Endodermal cell (in vitro differentiated cells): Measurements from ENCODE around the gene PRKCZ. TPM values are rescaled to one million over a fixed set of nuclear protein-coding genes. Genes with fewer than 3 reads are reported as not detected.
A peak's percentile ranks its signal among the peaks of the same experiment; 100 is the strongest.

ENCODE experiments used
- DNase-seq: peaks from one replicate; pipeline ENCODE4 v3.0.0-alpha.2; 2017
- H3K27ac ChIP-seq: 2 replicates; pipeline ENCODE4 v1.5.1; 2013; ENCODE audit warnings: mild to moderate bottlenecking, low read depth, low read length, moderate library complexity
- H3K27me3 ChIP-seq: 2 replicates; pipeline ENCODE4 v1.6.1; 2013; ENCODE audit warnings: mild to moderate bottlenecking, low read length, moderate library complexity; ENCODE audit not compliant: insufficient read depth, control insufficient read depth, poor library complexity, severe bottlenecking
- H3K36me3 ChIP-seq: 2 replicates; pipeline ENCODE4 v1.7.0; 2013; ENCODE audit warnings: mild to moderate bottlenecking, low read length, moderate library complexity; ENCODE audit not compliant: control insufficient read depth, insufficient read depth
- H3K4me1 ChIP-seq: one replicate; pipeline ENCODE4 v1.7.0; 2013; ENCODE audit warnings: low read length; ENCODE audit not compliant: control insufficient read depth, insufficient read depth
- H3K4me3 ChIP-seq: 2 replicates; pipeline ENCODE4 v1.5.1; 2013; ENCODE audit warnings: mild to moderate bottlenecking, low read length, moderate library complexity
- H3K9ac ChIP-seq: 2 replicates; pipeline ENCODE4 v1.6.1; 2013; ENCODE audit warnings: mild to moderate bottlenecking, low read length, moderate library complexity; ENCODE audit not compliant: poor library complexity, severe bottlenecking; ENCODE audit errors: extremely low read depth
- H3K9me3 ChIP-seq: 2 replicates; pipeline ENCODE4 v1.6.1; 2013; ENCODE audit warnings: mild to moderate bottlenecking, low read length, moderate library complexity; ENCODE audit not compliant: control insufficient read depth
- H3K27ac Mint-ChIP-seq: 2 replicates; pipeline ENCODE4 v1.8.0; 2020; ENCODE audit warnings: mixed read lengths
- H3K27me3 Mint-ChIP-seq: 2 replicates; pipeline ENCODE4 v1.8.0; 2021; ENCODE audit warnings: mild to moderate bottlenecking, mixed read lengths; ENCODE audit not compliant: insufficient read depth
- H3K36me3 Mint-ChIP-seq: 2 replicates; pipeline ENCODE4 v1.8.0; 2020; ENCODE audit warnings: low read depth, mixed read lengths
- H3K4me1 Mint-ChIP-seq: 2 replicates; pipeline ENCODE4 v1.8.0; 2020; ENCODE audit warnings: mixed read lengths
- H3K4me3 Mint-ChIP-seq: 2 replicates; pipeline ENCODE4 v1.8.0; 2020; ENCODE audit warnings: mild to moderate bottlenecking, moderate library complexity, mixed read lengths
- H3K9me3 Mint-ChIP-seq: 2 replicates; pipeline ENCODE4 v1.8.0; 2020; ENCODE audit warnings: mild to moderate bottlenecking, mixed read lengths
- CTCF ChIP-seq: fragments of 200-600 bp; sonication (generic); conservative IDR thresholded peaks from 2 replicates; pipeline ENCODE4 v1.5.0; 2021; ENCODE audit warnings: antibody characterized with exemption, mild to moderate bottlenecking
- WGBS, 2 experiments: methylation state at CpG; one replicate each; pipeline versions ENCODE4 v1.1.5 to v1.1.7; 2013; ENCODE audit warnings: missing lambda C conversion rate in 2 of 2, mixed read lengths in 1 of 2; ENCODE audit not compliant: insufficient coverage in 1 of 2, insufficient read length in 1 of 2; 5-methylcytosine and 5-hydroxymethylcytosine counted together
- total RNA-seq, 2 donors: library from RNA; stranded (reverse); fragmentation: NEBNext Ultra II Directional in 1 of 2; extraction: Animal tissue kit (Norgen Biotek cat#: 25700) in 1 of 2; gene quantifications; 2 replicates in 1 of 2; 3 replicates in 1 of 2; pipeline ENCODE4 v1.2.1, GENCODE V29; 2021

Gene PRKCZ
- total RNA-seq, 2 donors from 2014 or later, result 49.9 to 68.5 TPM

- Mint-ChIP-seq H3K9me3 (no peaks in the 10 kb centered on the region), H3K27me3 (no peaks in the 10 kb centered on the region), H3K4me3 (peak overlapping the region; percentile 48), H3K27ac (peak overlapping the region; percentile 91), H3K36me3 (peaks cover 15% of the 10 kb centered on the region), H3K4me1 (peaks cover 8% of the 10 kb centered on the region)
- WGBS, 2 experiments, result 8 to 19% methylated on average over 25 to 63 of the region's 63 CpGs
- no peaks in the 10 kb centered on the region for H3K27me3 ChIP-seq
- H3K9me3 ChIP-seq, result no peaks in the 10 kb centered on the region
- peak; percentile 100 for DNase-seq
- peak overlapping the region; percentile 69 for H3K4me3 ChIP-seq
- peak overlapping the region; percentile 83 for H3K27ac ChIP-seq
- TF ChIP-seq CTCF, result no peak
- peak overlapping the region; percentile 20 for H3K9ac ChIP-seq
- H3K4me1 ChIP-seq, result no peaks in the 10 kb centered on the region
- peaks cover 8% of the 10 kb centered on the region for H3K36me3 ChIP-seq
These were observed 83.0 kb downstream of the PRKCZ start for GRCh38 chr1:2133039-2133878.

- Mint-ChIP-seq H3K27me3 (no peaks in the 10 kb centered on the region), H3K27ac (no peak overlapping the region), H3K9me3 (no peaks in the 10 kb centered on the region), H3K36me3 (peaks cover 16% of the 10 kb centered on the region), H3K4me1 (peaks cover 11% of the 10 kb centered on the region), H3K4me3 (peak overlapping the region; percentile 48)
- H3K27ac ChIP-seq, result peak overlapping the region; percentile 98
- DNase-seq, result no peak
- no peaks in the 10 kb centered on the region for H3K27me3 ChIP-seq
- 83 to 85% methylated on average over 9 to 17 of the region's 17 CpGs for WGBS, 2 experiments
- no peaks in the 10 kb centered on the region for H3K4me1 ChIP-seq
- peak overlapping the region; percentile 66 for H3K4me3 ChIP-seq
- peaks cover 8% of the 10 kb centered on the region for H3K36me3 ChIP-seq
- peak overlapping the region; percentile 20 for H3K9ac ChIP-seq
- TF ChIP-seq CTCF, result no peak
- H3K9me3 ChIP-seq, result no peaks in the 10 kb centered on the region
These were observed 83.6 kb downstream of the PRKCZ start for GRCh38 chr1:2133879-2134215.

- TF ChIP-seq CTCF, result no peak
- 94 to 96% methylated on average over 9 of the region's 9 CpGs for WGBS, 2 experiments
- no peaks in the 10 kb centered on the region for H3K27me3 ChIP-seq
- Mint-ChIP-seq H3K36me3 (peaks cover 19% of the 10 kb centered on the region), H3K27ac (no peak overlapping the region), H3K4me3 (no peak overlapping the region), H3K4me1 (peaks cover 11% of the 10 kb centered on the region), H3K27me3 (no peaks in the 10 kb centered on the region), H3K9me3 (no peaks in the 10 kb centered on the region)
- no peak overlapping the region for H3K9ac ChIP-seq
- no peak overlapping the region for H3K4me3 ChIP-seq
- peaks cover 8% of the 10 kb centered on the region for H3K36me3 ChIP-seq
- no peaks in the 10 kb centered on the region for H3K4me1 ChIP-seq
- H3K9me3 ChIP-seq, result no peaks in the 10 kb centered on the region
- H3K27ac ChIP-seq, result peak overlapping the region; percentile 98
- DNase-seq, result no peak
These were observed 84.0 kb downstream of the PRKCZ start for GRCh38 chr1:2134266-2134620.
